HEK293T (cell line): Measurements from ENCODE around the gene NFATC1.

ENCODE experiments used
- CTCF ChIA-PET: fragments of 350-600 bp; formaldehyde crosslinking; extraction: SDS; loops from one replicate; lab custom pipeline; 2021; ENCODE audit warnings: antibody characterized with exemption, inconsistent platforms; lab: Yijun Ruan, JAX
- POLR2A ChIA-PET: fragments of 350-600 bp; formaldehyde crosslinking; extraction: SDS; loops from one replicate; lab custom pipeline; 2020; ENCODE audit warnings: antibody characterized with exemption, inconsistent platforms; lab: Yijun Ruan, JAX
- DNase-seq: peaks from one replicate; pipeline ENCODE4 v3.0.0; 2012; ENCODE audit warnings: mixed read lengths; ENCODE audit errors: extremely low spot score
- ARNT ChIP-seq: fragments of 450-650 bp; IDR thresholded peaks from 2 replicates; pipeline ENCODE4 v1.6.1; 2017; ENCODE audit warnings: mild to moderate bottlenecking
- BHLHE40 ChIP-seq: fragments of 450-650 bp; IDR thresholded peaks from 2 replicates; pipeline ENCODE4 v1.6.1; 2016; ENCODE audit warnings: mild to moderate bottlenecking, moderate library complexity, borderline replicate concordance
- CTBP1 ChIP-seq: fragments of 450-650 bp; IDR thresholded peaks from 2 replicates; pipeline ENCODE4 v1.6.1; 2016; ENCODE audit warnings: borderline replicate concordance
- ELF4 ChIP-seq: fragments of 450-650 bp; IDR thresholded peaks from 2 replicates; pipeline ENCODE4 v1.6.1; 2017; ENCODE audit warnings: antibody characterized with exemption
- FOXA1 ChIP-seq: fragments of 450-650 bp; IDR thresholded peaks from 2 replicates; pipeline ENCODE4 v1.6.1; 2016; ENCODE audit warnings: mild to moderate bottlenecking
- FOXK2 ChIP-seq: fragments of 450-650 bp; IDR thresholded peaks from 2 replicates; pipeline ENCODE4 v1.6.1; 2016; ENCODE audit warnings: mild to moderate bottlenecking
- FOXM1 ChIP-seq: fragments of 450-650 bp; IDR thresholded peaks from 2 replicates; pipeline ENCODE4 v1.6.1; 2017; ENCODE audit warnings: mild to moderate bottlenecking, borderline replicate concordance
- HDGF ChIP-seq: fragments of 450-650 bp; IDR thresholded peaks from 2 replicates; pipeline ENCODE4 v1.6.1; 2017; ENCODE audit warnings: antibody characterized with exemption, borderline replicate concordance
- L3MBTL2 ChIP-seq: fragments of 450-650 bp; conservative IDR thresholded peaks from 2 replicates; pipeline ENCODE4 v1.6.1; 2016; ENCODE audit warnings: mild to moderate bottlenecking
- LEF1 ChIP-seq: fragments of 450-650 bp; IDR thresholded peaks from 2 replicates; pipeline ENCODE4 v1.6.1; 2017; ENCODE audit warnings: mild to moderate bottlenecking, borderline replicate concordance
- NFRKB ChIP-seq: fragments of 450-650 bp; IDR thresholded peaks from 2 replicates; pipeline ENCODE4 v1.6.1; 2016; ENCODE audit warnings: mild to moderate bottlenecking, moderate library complexity
- PKNOX1 ChIP-seq: fragments of 450-650 bp; IDR thresholded peaks from 2 replicates; pipeline ENCODE4 v1.6.1; 2016
- SP1 ChIP-seq: fragments of 450-650 bp; IDR thresholded peaks from 2 replicates; pipeline ENCODE4 v1.6.1; 2017
- SUZ12 ChIP-seq: fragments of 450-650 bp; IDR thresholded peaks from 2 replicates; pipeline ENCODE4 v1.6.1; 2016; ENCODE audit warnings: mild to moderate bottlenecking
- TARDBP ChIP-seq: fragments of 450-650 bp; IDR thresholded peaks from 2 replicates; pipeline ENCODE4 v1.6.1; 2016
- ZNF384 ChIP-seq: fragments of 450-650 bp; IDR thresholded peaks from 2 replicates; pipeline ENCODE4 v1.6.1; 2016

NFATC1 gene

GRCh38 chr18:79487801-79488201, 92.1 kb downstream of the NFATC1 start:
- ChIA-PET CTCF (no interaction called here), POLR2A (no interaction called here)
- no peak for TF ChIP-seq SUZ12
- no peak for TF ChIP-seq FOXK2
- TF ChIP-seq FOXA1: no peak
- no peak for TF ChIP-seq HDGF
- no peak for TF ChIP-seq LEF1
- TF ChIP-seq SP1: no peak
- no peak for TF ChIP-seq FOXM1
- no peak for TF ChIP-seq NFRKB
- no peak for DNase-seq

- TF ChIP-seq LEF1: no peak
- POLR2A ChIA-PET: no interaction called here
- DNase-seq: no peak
- CTCF ChIA-PET: no interaction called here
Measured at GRCh38 chr18:79488311-79489050, 92.8 kb downstream of the NFATC1 start.

DNA sequence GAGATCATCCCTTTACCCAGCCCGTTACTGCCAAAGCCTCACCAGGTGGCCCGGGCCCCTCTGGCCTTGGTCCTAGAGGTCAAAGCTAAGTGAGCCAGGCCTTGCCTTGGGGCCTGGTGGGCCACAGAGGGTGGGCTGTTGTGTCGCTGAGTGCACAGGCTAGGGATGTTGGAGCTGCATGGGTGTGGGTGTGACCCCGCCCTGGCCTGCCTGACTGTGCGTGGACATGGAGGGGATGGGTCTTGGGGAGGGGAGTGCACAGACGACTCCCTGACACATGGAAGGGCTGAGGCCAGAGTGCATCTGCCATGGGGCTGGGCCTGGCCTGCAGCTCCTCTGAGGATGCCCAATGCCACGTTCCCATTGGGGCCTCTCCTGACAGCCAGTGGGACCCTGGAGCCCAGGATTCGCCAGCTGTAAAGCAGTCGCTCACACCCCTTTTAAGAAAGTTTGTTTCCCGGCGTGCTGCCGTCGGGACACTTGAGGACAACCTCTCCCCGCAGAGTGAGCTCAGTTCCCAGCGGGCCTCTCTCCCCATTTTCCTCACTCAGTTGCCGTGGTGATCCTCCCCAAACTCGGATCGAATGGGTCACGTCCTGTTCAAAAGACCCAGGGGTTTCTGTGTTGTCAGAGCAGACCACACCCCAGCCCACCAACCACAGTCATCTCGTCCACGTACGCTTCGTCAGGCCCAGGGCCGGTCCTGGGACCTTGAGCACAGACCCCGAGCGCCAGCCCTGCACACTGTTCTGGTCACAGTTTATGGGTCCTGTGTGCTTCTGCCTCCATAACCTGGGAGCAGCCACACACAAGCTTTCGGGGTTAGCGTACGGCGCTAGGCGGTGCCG, 93.5 kb downstream of the NFATC1 start:
- TF ChIP-seq ZNF384 (no peak), TARDBP (no peak), PKNOX1 (no peak), ELF4 (no peak), LEF1 (no peak)
- ChIA-PET POLR2A (no interaction called here), CTCF (no interaction called here)
- no peak for DNase-seq

DNA sequence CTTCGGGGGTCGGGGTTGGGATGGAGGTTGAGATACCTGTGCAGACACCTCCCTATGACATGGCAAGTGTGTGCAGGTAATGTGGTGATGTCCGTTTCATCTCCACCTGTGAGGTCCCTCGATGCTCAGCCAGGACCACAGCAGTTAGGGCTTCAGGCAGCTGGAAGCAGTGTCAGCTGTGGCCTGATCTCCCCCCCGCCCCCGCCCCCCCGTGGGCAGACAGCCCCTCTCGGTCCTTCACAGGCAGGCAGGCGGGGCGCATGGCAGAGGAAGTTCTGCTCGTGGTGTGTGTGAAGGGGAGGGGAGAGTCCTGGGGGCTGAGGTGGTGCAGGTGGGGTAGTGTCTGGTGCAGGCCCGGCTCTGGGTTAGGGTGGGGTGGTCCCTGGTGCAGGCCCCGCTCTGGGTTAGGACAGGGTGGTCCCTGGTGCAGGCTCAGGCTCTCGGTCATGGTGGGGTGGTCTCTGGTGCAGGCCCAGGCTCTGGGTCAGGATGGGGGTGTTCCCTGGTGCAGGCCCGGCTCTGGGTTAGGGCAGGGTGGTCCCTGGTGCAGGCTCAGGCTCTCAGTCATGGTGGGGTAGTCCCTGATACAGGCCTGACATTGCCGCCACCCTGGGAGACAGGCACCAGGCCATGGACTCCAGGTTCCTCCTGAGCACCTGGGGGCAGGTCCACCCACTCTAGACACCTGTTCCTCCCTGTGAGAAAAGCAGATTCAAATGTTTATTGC, 94.3 kb downstream of the NFATC1 start:
- POLR2A ChIA-PET: no interaction called here
- CTCF ChIA-PET: no interaction called here

DNA sequence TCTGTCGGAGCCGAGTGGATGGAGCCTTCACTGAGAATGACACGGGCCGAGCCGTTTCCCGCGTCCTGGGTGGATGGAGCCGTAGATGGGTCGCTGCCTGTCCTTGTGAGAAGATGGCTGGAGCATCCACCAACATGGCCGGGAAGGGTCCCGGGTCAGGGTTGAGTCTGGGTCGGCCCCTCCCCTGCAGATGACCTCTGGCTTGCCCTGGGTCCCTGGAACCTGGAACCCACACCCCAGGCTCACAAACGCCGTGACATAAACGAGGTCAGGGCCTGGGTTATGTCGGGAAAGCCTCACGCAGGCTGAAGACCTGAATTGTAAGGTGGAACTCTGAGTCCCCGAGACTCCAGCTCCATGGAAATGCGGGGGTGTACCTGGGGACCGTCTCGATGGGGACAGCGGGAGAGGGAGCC, 94.9 kb downstream of the NFATC1 start:
- TF ChIP-seq PKNOX1: no peak
- TF ChIP-seq TARDBP: no peak
- TF ChIP-seq ZNF384: no peak
- no peak for TF ChIP-seq NFRKB
- no peak for TF ChIP-seq LEF1
- TF ChIP-seq L3MBTL2: no peak
- no peak for TF ChIP-seq FOXM1
- TF ChIP-seq HDGF: no peak
- TF ChIP-seq CTBP1: no peak
- no peak for TF ChIP-seq FOXK2
- no peak for TF ChIP-seq FOXA1
- TF ChIP-seq ARNT: no peak
- POLR2A ChIA-PET: no interaction called here
- CTCF ChIA-PET: no interaction called here
- DNase-seq: no peak

More for the DNA sequence above, 94.3 kb downstream of the NFATC1 start:
- no peak for TF ChIP-seq TARDBP
- TF ChIP-seq SUZ12: no peak
- TF ChIP-seq FOXK2: no peak
- TF ChIP-seq LEF1: no peak
- no peak for TF ChIP-seq SP1
- TF ChIP-seq PKNOX1: no peak
- no peak for TF ChIP-seq NFRKB
- no peak for TF ChIP-seq ZNF384
- no peak for TF ChIP-seq FOXM1
- TF ChIP-seq FOXA1: no peak
- TF ChIP-seq ELF4: no peak
- TF ChIP-seq ARNT: no peak
- TF ChIP-seq HDGF: no peak
- TF ChIP-seq L3MBTL2: no peak
- no peak for TF ChIP-seq BHLHE40
- no peak for TF ChIP-seq CTBP1
- no peak for DNase-seq

DNA sequence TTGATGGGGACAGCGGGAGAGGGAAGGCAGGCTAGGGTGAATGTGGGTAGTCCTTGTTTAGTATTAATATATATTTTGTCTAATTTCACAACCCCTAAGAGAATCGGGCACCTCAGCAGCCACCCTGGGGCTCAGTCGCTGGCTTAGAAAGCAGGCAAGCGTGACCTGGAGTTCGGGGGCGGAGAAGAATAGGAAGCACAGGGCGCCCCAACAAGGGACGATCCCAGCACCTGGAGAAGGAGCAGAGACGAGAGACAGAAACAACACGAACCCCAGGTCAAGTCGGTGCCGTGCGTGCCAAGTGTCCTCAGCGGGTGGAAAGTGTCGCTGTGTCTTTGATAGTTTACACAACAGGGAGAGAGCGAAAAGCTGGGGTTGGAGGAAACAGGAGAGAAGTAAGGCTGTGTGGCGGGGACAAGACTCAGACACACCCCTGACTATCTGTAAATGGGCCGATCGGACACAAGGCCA, 95.4 kb downstream of the NFATC1 start:
- ChIA-PET CTCF (no interaction called here), POLR2A (no interaction called here)
- TF ChIP-seq SP1 (no peak), ELF4 (no peak), SUZ12 (no peak), LEF1 (no peak), TARDBP (no peak), PKNOX1 (no peak), NFRKB (no peak), HDGF (no peak), FOXA1 (no peak), ARNT (no peak), BHLHE40 (no peak), L3MBTL2 (no peak), ZNF384 (no peak), CTBP1 (no peak), FOXK2 (no peak), FOXM1 (no peak)

More for the DNA sequence above, 95.4 kb downstream of the NFATC1 start:
- DNase-seq: no peak
